ENCODE results near the gene GPRASP2.
A peak's percentile ranks its signal among the peaks of the same experiment; 100 is the strongest.
"Not testable (repeated sequence)": the region's sequence is repeated elsewhere in the genome, so short reads cannot be mapped to it uniquely, and the experiment has no call there.

Gene GPRASP2

GRCh38 chrX:102712216-102712966 is at the start of gene GPRASP2:
Gene GPRASP2 (plus strand): TSS chrX:102712448. CDS start chrX:102714870, 2,422 bp downstream.
- no peak for DNase-seq

- DNase-seq, result not testable (repeated sequence)
These were observed 48.4 kb upstream of the GPRASP2 start for GRCh38 chrX:102663820-102664219.

GRCh38 chrX:102667034-102667433 is 45.2 kb upstream of the GPRASP2 start:
- not testable (repeated sequence) for DNase-seq

- DNase-seq, result no peak
These were observed 42.7 kb upstream of the GPRASP2 start for GRCh38 chrX:102669526-102669925.

- DNase-seq, result no peak
These were observed 39.4 kb upstream of the GPRASP2 start for GRCh38 chrX:102672856-102673255.

GRCh38 chrX:102677479-102677878 is 34.8 kb upstream of the GPRASP2 start:
- DNase-seq, result not testable (repeated sequence)

- no peak for DNase-seq
These were observed 27.3 kb upstream of the GPRASP2 start for GRCh38 chrX:102684772-102685520.

GRCh38 chrX:102694749-102695148 is 17.5 kb upstream of the GPRASP2 start:
- no peak for DNase-seq

GRCh38 chrX:102696306-102696705 is 15.9 kb upstream of the GPRASP2 start:
- DNase-seq, result no peak

- no peak for DNase-seq
These were observed 14.8 kb upstream of the GPRASP2 start for GRCh38 chrX:102697494-102697893.

- no peak for DNase-seq
These were observed 3.3 kb upstream of the GPRASP2 start for GRCh38 chrX:102708900-102709299.

- no peak for DNase-seq
These were observed 404 bp upstream of the GPRASP2 start for GRCh38 chrX:102711872-102712215.

GRCh38 chrX:102712981-102713625 is 855 bp downstream of the GPRASP2 start:
- DNase-seq, result no peak

GRCh38 chrX:102714994-102715393 is 2.7 kb downstream of the GPRASP2 start:
- DNase-seq, result no peak

GRCh38 chrX:102715967-102716366 is 3.7 kb downstream of the GPRASP2 start:
- no peak for DNase-seq

GRCh38 chrX:102720237-102721168 is 8.3 kb downstream of the GPRASP2 start, which contains the start of gene GPRASP3:
Gene GPRASP3 (plus strand): TSS chrX:102720743. CDS start chrX:102748996, 28,253 bp downstream.
- DNase-seq, result peak; percentile 58

- DNase-seq, result not testable (repeated sequence)
These were observed 8.9 kb downstream of the GPRASP2 start for GRCh38 chrX:102721169-102721506.

- no peak for DNase-seq
These were observed 11.2 kb downstream of the GPRASP2 start for GRCh38 chrX:102723456-102723855.

GRCh38 chrX:102727761-102728160 is 15.5 kb downstream of the GPRASP2 start:
- no peak for DNase-seq

- no peak for DNase-seq
These were observed 16.4 kb downstream of the GPRASP2 start for GRCh38 chrX:102728646-102729045.

- DNase-seq, result no peak
These were observed 27.4 kb downstream of the GPRASP2 start for GRCh38 chrX:102739657-102740056.

- DNase-seq, result no peak
These were observed 32.1 kb downstream of the GPRASP2 start for GRCh38 chrX:102744307-102744706.

GRCh38 chrX:102745513-102745856 is 33.2 kb downstream of the GPRASP2 start:
- no peak for DNase-seq
